Neuron (in vitro differentiated cells): ENCODE results near the gene CSTPP1.
"Not testable (repeated sequence)": the region's sequence is repeated elsewhere in the genome, so short reads cannot be mapped to it uniquely, and the experiment has no call there.

Source experiments
- H2AFZ ChIP-seq: one replicate; pipeline ENCODE4 v1.6.1; 2013; ENCODE audit warnings: low read depth, mild to moderate bottlenecking, inconsistent platforms, low read length, moderate library complexity
- H3K27me3 ChIP-seq: one replicate; pipeline ENCODE4 v1.6.1; 2013; ENCODE audit warnings: low read length; ENCODE audit not compliant: insufficient read depth
- H3K36me3 ChIP-seq: one replicate; pipeline ENCODE4 v1.6.1; 2013; ENCODE audit warnings: low read length; ENCODE audit not compliant: insufficient read depth
- H3K4me1 ChIP-seq: one replicate; pipeline ENCODE4 v1.6.1; 2013; ENCODE audit warnings: low read length; ENCODE audit not compliant: insufficient read depth
- H3K4me3 ChIP-seq: 2 replicates; pipeline ENCODE4 v1.5.1; 2013; ENCODE audit warnings: mild to moderate bottlenecking, low read length, moderate library complexity
- H3K9me3 ChIP-seq: one replicate; pipeline ENCODE4 v1.6.1; 2013; ENCODE audit warnings: low read length

CSTPP1 gene

GRCh38 chr11:47057365-47057764 lies 120.8 kb downstream of the CSTPP1 start:
- Histone ChIP-seq H2AFZ (no peak overlapping the region), H3K4me1 (peaks cover 12% of the 10 kb centered on the region), H3K27me3 (no peaks in the 10 kb centered on the region), H3K36me3 (peaks cover 5% of the 10 kb centered on the region), H3K9me3 (peaks cover 2% of the 10 kb centered on the region), H3K4me3 (no peak overlapping the region)

DNA sequence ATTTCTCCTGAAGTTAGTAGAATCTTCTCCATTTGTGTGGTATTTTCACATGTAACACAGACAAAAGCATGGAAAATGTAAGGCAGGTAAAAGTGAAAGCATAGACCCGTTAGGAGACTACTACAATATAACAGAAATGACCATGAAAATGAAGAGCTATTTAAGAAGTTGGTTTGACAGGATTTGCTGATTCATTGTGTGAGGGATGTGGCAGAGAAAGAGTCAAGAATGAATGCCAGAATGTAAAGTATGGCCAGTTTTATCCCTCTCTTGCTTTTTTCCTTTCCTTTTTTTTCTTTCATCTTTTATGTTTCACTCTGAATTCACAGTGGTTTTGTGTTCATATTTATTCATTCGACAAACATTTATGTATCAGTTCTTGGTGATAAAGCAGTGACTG lies 124.2 kb downstream of the CSTPP1 start:
- Histone ChIP-seq H3K4me1 (peaks cover 12% of the 10 kb centered on the region), H3K9me3 (peaks cover 3% of the 10 kb centered on the region), H3K27me3 (no peaks in the 10 kb centered on the region), H3K4me3 (no peak overlapping the region), H2AFZ (no peak overlapping the region), H3K36me3 (peaks cover 5% of the 10 kb centered on the region)

DNA sequence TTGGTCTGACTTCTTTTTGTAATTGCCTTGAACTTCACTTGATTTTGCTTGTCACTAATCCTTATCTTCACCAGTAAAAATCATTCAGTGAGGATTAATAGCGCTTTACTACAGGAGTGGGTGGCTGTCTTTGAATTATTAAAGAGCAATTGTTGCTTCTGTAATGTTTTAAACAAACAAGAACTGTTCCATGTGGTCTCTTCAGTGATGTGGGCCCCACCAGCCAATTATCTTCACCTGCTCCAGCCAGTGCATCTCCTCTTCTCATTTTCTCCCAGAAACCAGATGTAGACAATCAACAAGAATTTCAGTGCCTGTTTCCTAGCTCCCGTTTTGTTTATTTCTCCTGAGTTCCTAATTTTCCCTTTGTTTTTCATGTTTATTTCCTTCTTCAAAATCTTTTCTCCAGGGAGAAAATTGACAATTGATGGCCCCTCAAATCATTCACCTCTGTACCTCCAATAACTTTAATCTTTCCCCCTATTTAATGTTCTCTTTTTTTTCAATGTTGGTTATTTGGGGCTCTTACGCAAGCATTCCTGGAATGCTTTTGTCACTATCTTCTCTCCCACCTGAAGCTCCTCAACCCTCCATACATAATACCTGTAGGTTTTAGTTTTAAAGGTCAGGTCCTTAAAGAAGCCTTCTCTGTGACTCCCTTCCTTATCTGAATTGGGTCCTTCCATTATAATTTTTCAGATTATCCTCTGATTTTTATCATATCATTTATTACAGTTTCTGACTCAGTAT lies 125.0 kb downstream of the CSTPP1 start:
- Histone ChIP-seq H3K4me1 (peaks cover 12% of the 10 kb centered on the region), H3K4me3 (no peak overlapping the region), H2AFZ (no peak overlapping the region), H3K36me3 (peaks cover 5% of the 10 kb centered on the region), H3K27me3 (no peaks in the 10 kb centered on the region), H3K9me3 (peaks cover 3% of the 10 kb centered on the region)

DNA sequence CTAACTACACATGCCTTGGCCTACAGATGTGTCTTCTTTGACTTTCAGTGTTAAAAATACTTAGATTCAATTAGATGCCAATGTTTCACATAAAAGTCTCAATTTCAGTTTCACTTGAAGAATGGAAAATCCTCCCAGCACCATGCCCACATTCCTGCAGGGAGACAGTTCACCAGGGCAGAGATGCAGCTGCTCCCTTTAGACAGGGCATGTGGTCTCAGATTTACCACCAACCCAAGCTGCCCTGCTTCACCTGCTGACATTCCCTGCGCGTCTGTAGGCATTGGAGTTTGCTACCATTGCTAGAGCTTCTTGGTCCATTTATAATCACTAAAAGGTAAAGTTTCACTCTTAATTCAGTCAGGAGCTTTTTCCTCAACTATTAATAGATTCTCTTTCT lies 126.2 kb downstream of the CSTPP1 start:
- Histone ChIP-seq H3K4me3 (no peak overlapping the region), H3K4me1 (peaks cover 7% of the 10 kb centered on the region), H3K9me3 (peaks cover 3% of the 10 kb centered on the region), H2AFZ (no peak overlapping the region), H3K27me3 (no peaks in the 10 kb centered on the region), H3K36me3 (peaks cover 5% of the 10 kb centered on the region)

DNA sequence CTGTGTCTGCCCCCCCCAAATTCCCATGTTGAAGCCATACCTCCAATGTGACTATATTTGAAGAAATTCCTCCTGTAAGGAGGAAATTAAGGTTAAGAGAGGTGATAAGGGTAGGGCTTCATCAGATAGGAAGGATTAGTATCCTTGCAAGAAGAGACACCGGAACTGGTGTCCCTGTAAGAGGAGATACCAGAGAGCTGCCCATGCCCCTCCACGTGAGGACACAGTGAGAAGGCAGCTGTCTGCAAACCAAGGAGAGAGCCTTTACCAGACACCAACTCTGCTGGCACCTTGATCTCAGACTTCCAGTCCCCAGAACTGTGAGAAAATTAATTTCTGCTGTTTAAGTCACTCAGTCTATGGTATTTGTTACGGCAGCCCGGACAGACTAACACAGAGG lies 130.8 kb downstream of the CSTPP1 start:
- Histone ChIP-seq H3K36me3 (peaks cover 5% of the 10 kb centered on the region), H3K4me3 (no peak overlapping the region), H3K9me3 (peaks cover 3% of the 10 kb centered on the region), H3K4me1 (no peaks in the 10 kb centered on the region), H2AFZ (no peak overlapping the region), H3K27me3 (no peaks in the 10 kb centered on the region)

DNA sequence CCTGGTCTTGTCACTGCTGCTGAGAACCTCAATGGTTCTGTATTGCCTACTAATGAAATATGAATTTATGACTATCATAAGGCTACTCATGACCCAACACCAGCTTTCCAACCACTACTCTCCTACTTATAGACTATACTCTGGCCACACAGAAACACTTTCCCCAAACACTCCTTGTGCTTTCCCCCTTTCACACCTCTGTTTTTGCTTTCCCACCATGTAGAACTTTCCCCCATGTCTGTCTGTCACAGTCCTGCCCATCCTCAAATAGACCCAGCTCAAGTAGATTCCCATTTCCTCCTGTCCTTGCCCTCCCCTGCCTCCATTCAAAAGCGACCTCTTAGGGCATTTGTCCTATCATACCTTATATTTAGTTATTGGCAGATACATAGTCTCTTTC lies 134.2 kb downstream of the CSTPP1 start:
- no peaks in the 10 kb centered on the region for H3K9me3 ChIP-seq
- no peaks in the 10 kb centered on the region for H3K36me3 ChIP-seq
- no peak overlapping the region for H3K4me3 ChIP-seq
- H2AFZ ChIP-seq: no peak overlapping the region
- no peaks in the 10 kb centered on the region for H3K4me1 ChIP-seq
- H3K27me3 ChIP-seq: no peaks in the 10 kb centered on the region

DNA sequence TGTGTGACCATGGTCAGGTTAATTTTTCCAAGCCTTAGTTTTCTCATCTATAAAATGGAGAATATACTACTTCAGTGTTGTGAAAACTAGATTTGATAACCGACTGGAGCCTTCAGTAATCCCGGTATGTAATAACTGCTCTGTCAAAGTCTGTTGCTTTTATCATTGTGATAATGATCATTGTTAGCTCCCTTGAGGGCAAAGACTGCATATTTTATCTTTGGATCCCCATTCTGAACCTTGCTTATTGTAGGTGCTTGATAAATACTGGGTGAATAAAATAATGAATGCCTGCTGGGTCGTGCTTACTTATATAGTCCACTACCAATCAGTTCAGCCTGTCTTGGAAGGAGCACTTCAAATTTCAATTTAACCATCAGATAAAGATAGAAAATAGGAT lies 134.8 kb downstream of the CSTPP1 start:
- no peaks in the 10 kb centered on the region for H3K27me3 ChIP-seq
- H3K9me3 ChIP-seq: no peaks in the 10 kb centered on the region
- H3K36me3 ChIP-seq: no peaks in the 10 kb centered on the region
- no peaks in the 10 kb centered on the region for H3K4me1 ChIP-seq
- H3K4me3 ChIP-seq: no peak overlapping the region
- H2AFZ ChIP-seq: no peak overlapping the region

DNA sequence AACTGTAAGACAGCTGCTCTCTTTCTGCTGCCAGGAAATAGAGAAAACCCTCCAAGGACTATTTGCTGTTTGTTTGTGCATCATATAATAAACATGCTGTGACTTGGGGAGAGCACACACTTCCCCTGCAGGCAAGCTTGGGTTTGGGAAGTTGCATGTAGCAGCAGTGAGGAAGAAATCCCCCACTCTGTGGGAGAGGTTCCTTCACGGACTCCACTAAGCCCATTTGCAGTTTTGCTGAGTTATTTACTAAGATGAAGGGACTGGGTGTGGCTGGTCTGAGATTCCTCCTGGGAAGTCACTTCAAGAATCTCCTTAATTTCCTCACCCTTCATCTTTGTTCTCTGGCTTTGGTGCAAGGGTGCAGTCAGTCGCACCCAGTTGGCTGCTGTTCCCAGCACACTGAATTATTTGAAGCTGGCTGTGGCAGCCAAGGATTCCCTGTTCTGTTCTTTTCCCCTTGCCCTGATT lies 135.3 kb downstream of the CSTPP1 start:
- Histone ChIP-seq H3K4me1 (no peaks in the 10 kb centered on the region), H3K27me3 (no peaks in the 10 kb centered on the region), H2AFZ (no peak overlapping the region), H3K9me3 (no peaks in the 10 kb centered on the region), H3K36me3 (no peaks in the 10 kb centered on the region), H3K4me3 (no peak overlapping the region)

DNA sequence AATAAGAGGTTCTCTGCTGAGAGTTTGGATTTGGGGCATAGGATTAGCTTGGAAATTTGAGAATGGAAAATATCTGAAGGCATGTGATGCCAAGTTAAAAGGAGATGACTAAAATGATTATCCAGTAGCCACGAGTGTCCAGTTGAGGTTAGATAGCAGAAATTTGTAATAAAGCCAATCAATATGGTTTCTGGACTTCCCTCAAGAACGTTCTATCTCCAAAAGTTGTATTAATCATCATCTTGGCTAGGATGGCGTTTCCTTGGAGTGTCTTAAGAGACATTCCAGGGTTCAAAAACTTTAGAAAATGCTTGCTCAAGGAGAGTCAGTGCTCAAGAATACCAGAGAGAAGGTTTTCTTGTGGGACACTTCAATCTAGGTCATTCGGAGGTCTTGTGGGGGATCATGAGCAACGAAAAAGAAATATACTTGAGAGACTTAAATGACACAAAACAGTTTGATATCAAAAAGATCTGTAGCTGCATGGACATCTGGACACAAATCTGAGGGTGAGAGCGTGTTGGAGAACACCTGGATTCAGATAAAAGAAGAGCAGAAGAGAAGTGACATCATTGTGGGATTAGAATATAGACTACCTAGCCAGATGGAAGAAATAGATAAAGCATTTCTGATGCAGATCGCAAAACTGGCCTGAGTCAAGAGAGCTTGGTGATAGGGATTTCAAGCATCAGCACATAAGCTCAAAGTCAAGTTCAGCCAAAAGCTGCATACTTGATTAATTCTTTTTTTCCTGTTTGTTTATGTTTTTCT lies 142.4 kb downstream of the CSTPP1 start:
- no peak overlapping the region for H3K4me3 ChIP-seq
- no peaks in the 10 kb centered on the region for H3K27me3 ChIP-seq
- no peak overlapping the region for H2AFZ ChIP-seq
- H3K36me3 ChIP-seq: no peaks in the 10 kb centered on the region
- H3K4me1 ChIP-seq: no peaks in the 10 kb centered on the region
- H3K9me3 ChIP-seq: no peaks in the 10 kb centered on the region

GRCh38 chr11:47080775-47081174 lies 144.2 kb downstream of the CSTPP1 start:
- not testable (repeated sequence) for H2AFZ ChIP-seq, H3K27me3 ChIP-seq, H3K4me1 ChIP-seq, H3K36me3 ChIP-seq, H3K9me3 ChIP-seq, H3K4me3 ChIP-seq

DNA sequence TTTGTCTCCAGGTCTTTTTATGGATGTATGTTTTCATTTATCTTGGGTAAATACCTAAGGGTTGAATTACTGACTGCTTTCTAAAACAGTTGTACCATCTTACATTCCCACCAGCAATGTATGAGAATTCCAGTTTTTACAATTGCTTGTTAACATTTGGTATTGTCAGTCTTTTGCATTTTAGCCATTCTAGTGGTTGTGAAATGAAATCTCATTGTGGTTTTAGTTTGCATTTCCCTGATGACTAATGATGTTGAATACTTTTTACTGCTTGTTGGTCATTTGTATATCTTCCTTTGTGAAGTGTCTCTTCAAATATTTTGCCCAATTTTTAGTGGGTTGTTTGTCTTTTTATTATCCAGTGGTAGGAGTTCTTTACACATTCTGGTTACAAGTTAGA lies 147.4 kb downstream of the CSTPP1 start:
- H3K4me1 ChIP-seq: no peaks in the 10 kb centered on the region
- no peaks in the 10 kb centered on the region for H3K27me3 ChIP-seq
- H3K36me3 ChIP-seq: no peaks in the 10 kb centered on the region
- no peaks in the 10 kb centered on the region for H3K9me3 ChIP-seq
- no peak overlapping the region for H3K4me3 ChIP-seq
- no peak overlapping the region for H2AFZ ChIP-seq

DNA sequence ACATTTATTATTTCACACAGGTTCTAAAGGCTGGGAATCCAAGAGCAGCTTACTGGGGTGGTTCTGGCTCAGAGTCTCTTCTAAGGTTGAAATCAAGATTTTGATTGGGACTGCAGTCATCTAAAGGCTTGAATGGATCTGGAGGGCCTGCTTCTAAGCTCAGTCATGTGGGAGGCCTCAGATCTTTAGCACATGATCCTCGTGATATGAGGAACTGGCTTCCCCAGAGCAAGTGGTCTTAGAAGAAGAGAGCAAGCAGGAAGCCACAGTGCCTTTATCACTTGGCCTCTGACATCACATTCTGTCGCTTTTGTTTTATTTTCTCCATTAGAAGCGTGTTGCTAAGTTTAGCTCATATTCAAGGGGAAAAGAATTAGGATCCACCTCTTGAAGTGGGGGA lies 151.2 kb downstream of the CSTPP1 start:
- no peaks in the 10 kb centered on the region for H3K36me3 ChIP-seq
- no peak overlapping the region for H2AFZ ChIP-seq
- no peaks in the 10 kb centered on the region for H3K9me3 ChIP-seq
- H3K4me3 ChIP-seq: no peak overlapping the region
- no peaks in the 10 kb centered on the region for H3K27me3 ChIP-seq
- no peaks in the 10 kb centered on the region for H3K4me1 ChIP-seq

GRCh38 chr11:47093541-47093940 lies 157.0 kb downstream of the CSTPP1 start:
- Histone ChIP-seq H3K27me3 (no peaks in the 10 kb centered on the region), H2AFZ (no peak overlapping the region), H3K4me3 (no peak overlapping the region), H3K36me3 (no peaks in the 10 kb centered on the region), H3K9me3 (no peaks in the 10 kb centered on the region), H3K4me1 (no peaks in the 10 kb centered on the region)
